ENCODE results near the gene P2RY2. TPM values are rescaled to one million over a fixed set of nuclear protein-coding genes. Genes with fewer than 3 reads are reported as not detected.

The P2RY2 gene
- total and polyA plus RNA-seq, 10 of the 15 experiments (the other 5 are each of a cell fraction or from before 2014, with no cell fraction given) = 0.03 to 0.23 (median 0.17) TPM; not detected in 7

GRCh38 chr11:73177778-73178539 is 40.1 kb upstream of the P2RY2 start (continued):
- TF ChIP-seq NR2F1 (conservative IDR thresholded peaks at IDR 0.05) (0 out of 2 replicates have a peak, but pooled peaks have one; percentile 39), CBFB (IDR thresholded peaks at IDR 0.05; ENCODE audit: low read depth) (no peak), SMC3 (IDR thresholded peaks at IDR 0.05; ENCODE audit: borderline replicate concordance, low read length) (peak; percentile 100), CHD4 (IDR thresholded peaks at IDR 0.05) (no peak), POU2F2 (IDR thresholded peaks at IDR 0.05; ENCODE audit: borderline replicate concordance, low read depth, low read length) (peak; percentile 74; the same call in 2 of the 3 replicates), SMARCA5 (IDR thresholded peaks at IDR 0.05) (peak; percentile 91), ETV6 (conservative IDR thresholded peaks at IDR 0.05 in 1 of 2, IDR thresholded peaks at IDR 0.05 in 1 of 2; ENCODE audit: borderline replicate concordance in 1 of 2, low read depth in 1 of 2) (no peak), PAX8 (IDR thresholded peaks at IDR 0.05) (no peak), NFXL1 (IDR thresholded peaks at IDR 0.05; ENCODE audit: borderline replicate concordance) (no peak), MTA2 (IDR thresholded peaks at IDR 0.05; ENCODE audit: low read depth) (no peak), NR2C1 (IDR thresholded peaks at IDR 0.05) (no peak), HSF1 (IDR thresholded peaks at IDR 0.05; ENCODE audit: low read depth, low read length) (no peak), BACH1 (IDR thresholded peaks at IDR 0.05; ENCODE audit: borderline replicate concordance) (no peak), CHD1 (IDR thresholded peaks at IDR 0.05; ENCODE audit: low read depth, low read length) (no peak), STAT1 (conservative IDR thresholded peaks at IDR 0.05) (no peak), PML (IDR thresholded peaks at IDR 0.05; ENCODE audit: low read length) (no peak), NRF1 (conservative IDR thresholded peaks at IDR 0.05; ENCODE audit: low read depth, low read length) (no peak), RBBP5 (conservative IDR thresholded peaks at IDR 0.05) (no peak), PAX5 (IDR thresholded peaks at IDR 0.05; ENCODE audit: borderline replicate concordance, low read depth, low read length) (0 out of 2 replicates have a peak, but pooled peaks have one; percentile 41), CBX3 (IDR thresholded peaks at IDR 0.05; ENCODE audit: borderline replicate concordance, low read depth) (no peak), RFX5 (IDR thresholded peaks at IDR 0.05; ENCODE audit: low read depth, low read length) (no peak), SMAD1 (IDR thresholded peaks at IDR 0.05; ENCODE audit: low read depth, partially characterized antibody) (no peak), RB1 (IDR thresholded peaks at IDR 0.05; ENCODE audit: borderline replicate concordance) (peak; percentile 75; the same call in 1 of the 2 replicates), DPF2 (IDR thresholded peaks at IDR 0.05) (no peak)
- TF ChIP-seq, protein P1, sequence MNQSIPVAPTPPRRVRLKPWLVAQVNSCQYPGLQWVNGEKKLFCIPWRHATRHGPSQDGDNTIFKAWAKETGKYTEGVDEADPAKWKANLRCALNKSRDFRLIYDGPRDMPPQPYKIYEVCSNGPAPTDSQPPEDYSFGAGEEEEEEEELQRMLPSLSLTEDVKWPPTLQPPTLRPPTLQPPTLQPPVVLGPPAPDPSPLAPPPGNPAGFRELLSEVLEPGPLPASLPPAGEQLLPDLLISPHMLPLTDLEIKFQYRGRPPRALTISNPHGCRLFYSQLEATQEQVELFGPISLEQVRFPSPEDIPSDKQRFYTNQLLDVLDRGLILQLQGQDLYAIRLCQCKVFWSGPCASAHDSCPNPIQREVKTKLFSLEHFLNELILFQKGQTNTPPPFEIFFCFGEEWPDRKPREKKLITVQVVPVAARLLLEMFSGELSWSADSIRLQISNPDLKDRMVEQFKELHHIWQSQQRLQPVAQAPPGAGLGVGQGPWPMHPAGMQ (IDR thresholded peaks at IDR 0.05; ENCODE audit: borderline replicate concordance) = no peak
- TF ChIP-seq, protein P2, sequence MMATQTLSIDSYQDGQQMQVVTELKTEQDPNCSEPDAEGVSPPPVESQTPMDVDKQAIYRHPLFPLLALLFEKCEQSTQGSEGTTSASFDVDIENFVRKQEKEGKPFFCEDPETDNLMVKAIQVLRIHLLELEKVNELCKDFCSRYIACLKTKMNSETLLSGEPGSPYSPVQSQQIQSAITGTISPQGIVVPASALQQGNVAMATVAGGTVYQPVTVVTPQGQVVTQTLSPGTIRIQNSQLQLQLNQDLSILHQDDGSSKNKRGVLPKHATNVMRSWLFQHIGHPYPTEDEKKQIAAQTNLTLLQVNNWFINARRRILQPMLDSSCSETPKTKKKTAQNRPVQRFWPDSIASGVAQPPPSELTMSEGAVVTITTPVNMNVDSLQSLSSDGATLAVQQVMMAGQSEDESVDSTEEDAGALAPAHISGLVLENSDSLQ (IDR thresholded peaks at IDR 0.05) = no peak
- TF ChIP-seq, protein P3, sequence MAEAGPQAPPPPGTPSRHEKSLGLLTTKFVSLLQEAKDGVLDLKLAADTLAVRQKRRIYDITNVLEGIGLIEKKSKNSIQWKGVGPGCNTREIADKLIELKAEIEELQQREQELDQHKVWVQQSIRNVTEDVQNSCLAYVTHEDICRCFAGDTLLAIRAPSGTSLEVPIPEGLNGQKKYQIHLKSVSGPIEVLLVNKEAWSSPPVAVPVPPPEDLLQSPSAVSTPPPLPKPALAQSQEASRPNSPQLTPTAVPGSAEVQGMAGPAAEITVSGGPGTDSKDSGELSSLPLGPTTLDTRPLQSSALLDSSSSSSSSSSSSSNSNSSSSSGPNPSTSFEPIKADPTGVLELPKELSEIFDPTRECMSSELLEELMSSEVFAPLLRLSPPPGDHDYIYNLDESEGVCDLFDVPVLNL (IDR thresholded peaks at IDR 0.05; ENCODE audit: low read depth, low read length) = no peak

Measured in GM12878 (cell line).